Peyer's patch (tissue), 4 donors: ENCODE data around the gene RGS11. TPM values are rescaled to one million over a fixed set of nuclear protein-coding genes. Genes with fewer than 3 reads are reported as not detected.

ENCODE experiments used
- DNase-seq, 3 donors: peaks; one replicate each; pipeline ENCODE4 v3.0.0-alpha.2; 2017 to 2019
- H3K27ac ChIP-seq, 4 donors: fragments of 200-600 bp; sonication (generic); one replicate each; pipeline ENCODE4 v1.5.1; 2016 to 2019
- H3K27me3 ChIP-seq, 2 donors: fragments of 200-600 bp; sonication (generic); one replicate each; pipeline ENCODE4 v1.5.1; 2019
- H3K36me3 ChIP-seq, 3 donors: fragments of 200-600 bp; sonication (generic); one replicate each; pipeline ENCODE4 v1.5.1; 2016 to 2019
- H3K4me1 ChIP-seq, 4 donors: fragments of 200-600 bp; sonication (generic); one replicate each; pipeline ENCODE4 v1.5.1; 2016 to 2019
- H3K4me3 ChIP-seq, 4 donors: fragments of 200-600 bp; sonication (generic); 1 replicate in 3 of 4; 2 replicates in 1 of 4; pipeline ENCODE4 v1.5.1; 2016 to 2019; ENCODE audit warnings: mild to moderate bottlenecking in 1 of 4
- H3K9me3 ChIP-seq, 4 donors: fragments of 200-600 bp; sonication (generic); one replicate each; pipeline ENCODE4 v1.5.1; 2016 to 2019; ENCODE audit warnings: mild to moderate bottlenecking in 1 of 4
- POLR2A ChIP-seq, 2 donors: fragments of 450-650 bp; IDR thresholded peaks; one replicate each; pipeline ENCODE4 v1.5.1; 2017; ENCODE audit warnings: antibody characterized with exemption in 2 of 2, mild to moderate bottlenecking in 2 of 2, moderate library complexity in 2 of 2
- total RNA-seq, 4 donors: library from RNA; depleted of rRNA; stranded (reverse); fragments of >200 nt; gene quantifications; one replicate each; pipeline ENCODE4 v1.1.0, GENCODE V29; 2016
- TF ChIP-seq, protein P1 (sequence below), 6 experiments: fragments of 450-650 bp in 4 of 6; fragments of 200-600 bp in 2 of 6; sonication (generic) in 1 of 6; IDR thresholded peaks; one replicate each; pipeline ENCODE4 v1.5.1; 2017 to 2019; ENCODE audit warnings: antibody characterized with exemption in 6 of 6, mild to moderate bottlenecking in 3 of 6, moderate library complexity in 1 of 6

The RGS11 gene
- total RNA-seq, 4 donors from 2014 or later = 6.1 to 16.5 (median 11.4) TPM

- Histone ChIP-seq H3K27me3 (no peaks in the 10 kb centered on the region), H3K4me3 (no peak overlapping the region), H3K9me3 (no peaks in the 10 kb centered on the region), H3K4me1 (no peaks in the 10 kb centered on the region), H3K36me3 (peaks cover 0 to 93% (median 0%) of the 10 kb centered on the region in 3 donors), H3K27ac (no peak overlapping the region)
- DNase-seq = no peak
- TF ChIP-seq POLR2A (IDR thresholded peaks at IDR 0.05) = no peak
- TF ChIP-seq, protein P1, sequence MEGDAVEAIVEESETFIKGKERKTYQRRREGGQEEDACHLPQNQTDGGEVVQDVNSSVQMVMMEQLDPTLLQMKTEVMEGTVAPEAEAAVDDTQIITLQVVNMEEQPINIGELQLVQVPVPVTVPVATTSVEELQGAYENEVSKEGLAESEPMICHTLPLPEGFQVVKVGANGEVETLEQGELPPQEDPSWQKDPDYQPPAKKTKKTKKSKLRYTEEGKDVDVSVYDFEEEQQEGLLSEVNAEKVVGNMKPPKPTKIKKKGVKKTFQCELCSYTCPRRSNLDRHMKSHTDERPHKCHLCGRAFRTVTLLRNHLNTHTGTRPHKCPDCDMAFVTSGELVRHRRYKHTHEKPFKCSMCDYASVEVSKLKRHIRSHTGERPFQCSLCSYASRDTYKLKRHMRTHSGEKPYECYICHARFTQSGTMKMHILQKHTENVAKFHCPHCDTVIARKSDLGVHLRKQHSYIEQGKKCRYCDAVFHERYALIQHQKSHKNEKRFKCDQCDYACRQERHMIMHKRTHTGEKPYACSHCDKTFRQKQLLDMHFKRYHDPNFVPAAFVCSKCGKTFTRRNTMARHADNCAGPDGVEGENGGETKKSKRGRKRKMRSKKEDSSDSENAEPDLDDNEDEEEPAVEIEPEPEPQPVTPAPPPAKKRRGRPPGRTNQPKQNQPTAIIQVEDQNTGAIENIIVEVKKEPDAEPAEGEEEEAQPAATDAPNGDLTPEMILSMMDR (IDR thresholded peaks at IDR 0.05) = no peak
Observed at GRCh38 chr16:220021-220420, 55.7 kb downstream of the RGS11 start.

Other genes starting within 250 kb of the RGS11 start
- gene POLR3K, start 222.3 kb downstream of the RGS11 start, total RNA-seq = 1 to 10 TPM; 2.5 to 6.3 (median 3.3) TPM
- gene SNRNP25, start 222.1 kb downstream of the RGS11 start, total RNA-seq = 10 to 100 TPM in 3 of 4 donors, 1 to 10 TPM in 1; 8.7 to 17.6 (median 14.4) TPM
- 10 to 100 TPM; 19.4 to 58.6 (median 41.1) TPM for gene RHBDF1, start 203.3 kb downstream of the RGS11 start, total RNA-seq
- gene MPG, start 197.7 kb downstream of the RGS11 start, total RNA-seq = 10 to 100 TPM; 21.5 to 63.4 (median 44.7) TPM
- 10 to 100 TPM; 13.8 to 47.9 (median 28.3) TPM for gene NPRL3, start 137.3 kb downstream of the RGS11 start, total RNA-seq
- gene HBZ, start 123.3 kb downstream of the RGS11 start, total RNA-seq = not detected
- gene HBM, start 110.0 kb downstream of the RGS11 start, total RNA-seq = not detected
- 1 to 10 TPM in 1 of 4 donors, not detected in 3; 9.1 TPM for gene HBA2, start 103.1 kb downstream of the RGS11 start, total RNA-seq
- not detected for gene HBA1, start 99.3 kb downstream of the RGS11 start, total RNA-seq
- gene HBQ1, start 95.5 kb downstream of the RGS11 start, total RNA-seq = not detected
- 100 to 1,000 TPM in 3 of 4 donors, 10 to 100 TPM in 1; 87.6 to 440 (median 156) TPM for gene LUC7L, start 46.5 kb downstream of the RGS11 start, total RNA-seq
- gene FAM234A, start 41.1 kb downstream of the RGS11 start, total RNA-seq = 100 to 1,000 TPM; 108 to 223 (median 166) TPM
- gene ARHGDIG, start 4.6 kb upstream of the RGS11 start, total RNA-seq = 100 to 1,000 TPM in 1 of 4 donors, 10 to 100 TPM in 1, 1 to 10 TPM in 1, not detected in 1; 3.7 to 112 (median 67.5) TPM
- gene PDIA2, start 7.2 kb upstream of the RGS11 start, total RNA-seq = 10 to 100 TPM in 2 of 4 donors, 1 to 10 TPM in 2; 1.7 to 29.2 (median 11.1) TPM
- 10 to 100 TPM; 31.4 to 47.2 (median 37.3) TPM for gene AXIN1, start 76.8 kb upstream of the RGS11 start, total RNA-seq
- 10 to 100 TPM; 58.3 to 73.4 (median 61.3) TPM for gene MRPL28, start 94.6 kb upstream of the RGS11 start, total RNA-seq
- gene PGAP6, start 106.0 kb upstream of the RGS11 start, total RNA-seq = 100 to 1,000 TPM; 130 to 211 (median 166) TPM
- 10 to 100 TPM in 3 of 4 donors, 1 to 10 TPM in 1; 9.6 to 65.2 (median 29.5) TPM for gene NME4, start 121.3 kb upstream of the RGS11 start, total RNA-seq
- 100 to 1,000 TPM in 2 of 4 donors, 10 to 100 TPM in 2; 32.2 to 154 (median 105) TPM for gene DECR2, start 125.9 kb upstream of the RGS11 start, total RNA-seq
- gene RAB11FIP3, start 149.7 kb upstream of the RGS11 start, total RNA-seq = 100 to 1,000 TPM in 2 of 4 donors, 10 to 100 TPM in 2; 55.5 to 136 (median 106) TPM